GM19023 (cell line): ENCODE measurements around the gene PRR7.
A peak's percentile ranks its signal among the peaks of the same experiment; 100 is the strongest.

Experiments
- ATAC-seq: cut with Tn5 transposase; IDR thresholded peaks from one replicate; pipeline ENCODE4 v1.9.1; 2021; ENCODE audit warnings: mild to moderate bottlenecking, moderate library complexity; ENCODE audit not compliant: unreplicated experiment

PRR7 gene

DNA sequence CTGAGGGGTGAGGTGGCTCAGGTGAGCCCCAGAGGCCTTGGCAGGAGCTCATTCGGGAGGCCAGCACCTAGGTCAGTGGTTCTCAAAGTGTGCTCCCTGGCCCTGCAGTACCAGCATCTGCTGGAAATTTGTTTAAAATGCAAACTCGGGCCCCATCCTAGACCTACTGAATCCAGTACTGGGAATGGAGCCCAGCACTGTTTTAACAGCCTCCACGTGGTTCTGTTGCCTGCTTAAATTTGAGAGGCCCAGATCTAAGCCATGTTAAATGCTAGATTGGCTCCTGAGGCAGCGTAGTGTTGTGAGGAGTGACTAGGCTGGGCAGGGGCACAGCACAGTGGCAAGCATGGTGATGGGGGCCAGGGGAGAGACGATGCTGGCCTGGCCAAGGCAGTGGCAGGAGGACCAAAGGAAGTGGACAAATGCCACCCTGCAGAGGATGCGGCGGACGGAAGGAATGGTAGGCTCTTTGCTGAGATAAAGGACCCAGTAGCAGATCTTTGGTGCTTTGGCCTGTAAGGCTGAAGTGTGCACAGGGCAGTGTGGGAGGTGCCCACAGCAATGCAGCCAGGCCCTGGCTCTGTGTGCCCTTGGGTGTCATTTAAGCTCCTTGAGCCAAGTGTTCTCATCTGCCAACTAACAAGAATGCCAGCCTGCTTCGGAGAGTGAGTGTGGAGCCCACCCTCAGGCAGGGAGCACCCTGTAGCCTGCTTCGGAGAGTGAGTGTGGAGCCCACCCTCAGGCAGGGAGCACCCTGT lies 4.2 kb downstream of the PRR7 start:
- ATAC-seq: no peak

DNA sequence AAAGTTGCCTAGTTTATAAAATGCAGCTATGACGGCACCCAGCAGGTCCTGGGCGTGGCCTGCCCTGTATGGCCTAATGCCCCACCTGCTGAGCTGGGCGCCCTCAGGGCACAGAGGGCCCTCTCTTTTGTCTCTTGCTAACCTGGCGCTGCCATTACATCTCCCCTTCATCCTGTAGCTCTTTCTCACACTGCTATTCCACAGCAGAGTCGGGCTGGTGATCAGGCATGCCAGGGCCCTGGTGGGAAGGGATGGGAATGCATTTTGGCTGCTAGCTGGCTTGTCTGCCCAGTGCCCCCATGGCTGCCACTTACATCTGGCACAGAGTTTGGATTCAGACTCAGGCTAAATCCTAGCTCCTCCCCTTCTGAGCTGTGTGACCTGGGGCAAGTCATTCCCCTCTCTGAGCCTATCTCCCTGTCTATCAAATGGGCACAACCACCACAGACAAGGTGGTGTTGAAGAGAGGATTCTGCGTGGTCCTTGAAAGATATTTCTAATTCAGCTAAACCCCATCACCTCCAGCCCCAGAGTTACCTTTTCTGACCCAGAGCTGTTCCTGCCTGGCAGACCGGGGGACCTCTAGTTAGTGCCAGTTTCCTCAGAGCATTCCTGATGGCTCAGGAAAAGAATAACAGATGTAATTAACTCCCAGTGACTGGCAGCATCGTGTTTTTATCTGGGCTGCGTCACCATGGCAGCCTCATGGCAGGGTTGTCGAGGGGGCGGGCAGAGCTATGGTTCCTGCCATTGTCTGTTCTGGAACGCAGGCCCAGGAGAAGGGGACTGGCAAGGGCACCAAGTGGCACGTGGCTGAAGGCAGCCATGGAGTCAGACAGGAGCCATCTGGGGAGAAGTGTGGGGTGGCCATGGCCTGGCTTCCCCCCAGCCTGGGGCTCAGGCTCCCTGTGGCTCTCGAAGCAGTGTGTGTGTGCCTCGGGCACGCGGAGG lies 6.3 kb downstream of the PRR7 start:
- no peak for ATAC-seq

DNA sequence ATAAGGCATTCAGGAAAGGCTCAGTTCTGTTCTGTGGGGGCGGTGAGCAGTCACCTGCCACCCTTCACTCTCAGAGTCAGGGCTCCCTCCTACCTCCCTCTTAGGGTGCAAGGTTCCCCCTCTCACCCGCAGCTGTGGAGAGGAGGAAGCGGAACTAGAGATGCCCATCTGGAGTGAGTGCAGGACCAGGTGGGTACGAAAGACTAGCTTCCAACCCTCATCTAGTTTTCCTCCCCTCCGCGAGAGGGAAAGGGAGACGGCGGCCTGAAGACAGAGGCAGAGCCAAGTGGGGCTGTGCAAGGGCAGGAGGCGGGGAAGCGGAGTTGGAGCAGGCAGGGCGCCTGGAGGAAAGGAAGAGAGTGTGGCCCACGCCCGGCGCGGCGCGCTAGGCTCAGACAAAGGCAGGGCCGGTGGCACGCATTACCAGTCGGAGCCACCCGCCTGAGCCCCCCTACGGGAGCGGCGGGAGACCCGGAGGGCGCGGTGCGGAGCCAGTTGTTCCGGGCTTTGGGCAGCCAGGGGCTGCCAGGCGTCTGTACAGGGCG lies 7.3 kb downstream of the PRR7 start:
- ATAC-seq: peak; percentile 0

DNA sequence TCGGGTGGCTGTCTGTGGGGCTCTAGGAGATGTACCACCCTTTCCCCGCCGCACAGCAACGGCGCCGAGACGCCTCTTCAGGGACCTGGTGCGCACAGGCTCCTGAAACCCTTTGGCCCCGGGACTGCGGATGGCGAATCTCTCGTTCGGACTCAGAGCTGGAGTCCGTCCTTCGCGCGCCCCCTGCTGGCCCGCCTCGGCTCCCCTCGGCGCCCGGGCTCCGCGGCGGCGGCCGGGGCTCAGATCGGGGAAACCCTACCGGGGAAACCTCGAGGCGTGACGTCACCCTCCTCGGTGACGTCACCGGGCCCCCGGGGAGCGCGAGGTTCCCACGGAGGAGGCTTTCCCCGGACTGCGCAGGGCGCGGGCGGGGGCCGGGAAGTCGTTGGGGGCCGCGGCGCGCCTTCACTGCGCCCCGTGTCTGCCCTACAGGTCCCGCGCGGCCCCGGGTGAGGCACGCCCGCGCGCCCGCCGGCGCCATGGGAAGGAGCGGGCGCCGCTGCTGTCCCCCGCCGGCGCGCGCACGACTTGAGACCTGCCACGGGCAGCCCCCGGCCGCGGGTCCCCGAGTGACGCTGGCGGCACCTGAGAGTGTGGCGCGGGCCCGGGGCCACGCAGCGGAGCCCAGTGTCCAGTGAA lies 7.9 kb downstream of the PRR7 start:
- peak; percentile 41 for ATAC-seq

DNA sequence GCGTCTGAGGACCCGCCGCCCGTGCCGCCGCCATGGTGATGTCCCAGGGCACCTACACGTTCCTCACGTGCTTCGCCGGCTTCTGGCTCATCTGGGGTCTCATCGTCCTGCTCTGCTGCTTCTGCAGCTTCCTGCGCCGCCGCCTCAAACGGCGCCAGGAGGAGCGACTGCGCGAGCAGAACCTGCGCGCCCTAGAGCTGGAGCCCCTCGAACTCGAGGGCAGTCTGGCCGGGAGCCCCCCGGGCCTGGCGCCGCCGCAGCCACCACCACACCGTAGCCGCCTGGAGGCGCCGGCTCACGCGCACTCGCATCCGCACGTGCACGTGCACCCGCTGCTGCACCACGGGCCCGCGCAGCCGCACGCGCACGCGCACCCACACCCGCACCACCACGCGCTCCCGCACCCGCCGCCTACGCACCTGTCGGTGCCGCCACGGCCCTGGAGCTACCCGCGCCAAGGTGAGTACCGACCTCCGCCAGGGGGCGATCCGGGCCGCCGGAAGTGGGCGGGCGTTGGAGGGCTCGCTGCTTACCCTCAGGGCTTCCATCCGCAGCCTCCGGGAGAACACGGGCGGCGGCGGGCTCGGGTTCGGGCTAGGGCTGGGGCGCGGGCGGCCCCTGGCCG lies 8.5 kb downstream of the PRR7 start:
- peak; percentile 50 for ATAC-seq

DNA sequence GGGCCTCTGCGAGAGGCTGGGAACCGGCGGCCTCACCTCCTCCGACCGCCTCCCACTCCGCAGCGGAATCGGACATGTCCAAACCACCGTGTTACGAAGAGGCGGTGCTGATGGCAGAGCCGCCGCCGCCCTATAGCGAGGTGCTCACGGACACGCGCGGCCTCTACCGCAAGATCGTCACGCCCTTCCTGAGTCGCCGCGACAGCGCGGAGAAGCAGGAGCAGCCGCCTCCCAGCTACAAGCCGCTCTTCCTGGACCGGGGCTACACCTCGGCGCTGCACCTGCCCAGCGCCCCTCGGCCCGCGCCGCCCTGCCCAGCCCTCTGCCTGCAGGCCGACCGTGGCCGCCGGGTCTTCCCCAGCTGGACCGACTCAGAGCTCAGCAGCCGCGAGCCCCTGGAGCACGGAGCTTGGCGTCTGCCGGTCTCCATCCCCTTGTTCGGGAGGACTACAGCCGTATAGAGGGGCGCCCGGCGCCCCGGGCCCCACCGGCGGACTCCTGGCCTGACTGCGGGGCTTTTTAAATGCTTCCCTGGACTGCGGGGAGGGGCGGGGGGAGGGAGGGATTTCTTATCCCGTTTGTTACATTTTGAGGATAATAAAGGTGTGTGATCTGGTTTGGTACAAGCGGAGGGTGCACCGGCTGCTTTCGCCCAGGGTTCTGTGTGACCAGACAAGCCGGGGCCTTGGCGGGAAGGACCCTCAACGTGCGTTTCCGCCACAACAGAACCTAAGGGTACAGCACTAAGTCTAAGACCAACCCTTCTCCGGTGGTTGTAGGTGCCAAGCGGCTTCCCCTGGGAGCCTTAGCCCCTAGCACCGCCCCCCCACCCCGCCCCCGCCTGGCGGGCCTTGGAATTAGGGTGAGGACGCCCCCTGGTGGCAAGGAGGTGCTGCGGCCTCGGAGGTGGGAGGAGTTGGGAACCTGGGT lies 9.3 kb downstream of the PRR7 start:
- peak; percentile 8 for ATAC-seq

DNA sequence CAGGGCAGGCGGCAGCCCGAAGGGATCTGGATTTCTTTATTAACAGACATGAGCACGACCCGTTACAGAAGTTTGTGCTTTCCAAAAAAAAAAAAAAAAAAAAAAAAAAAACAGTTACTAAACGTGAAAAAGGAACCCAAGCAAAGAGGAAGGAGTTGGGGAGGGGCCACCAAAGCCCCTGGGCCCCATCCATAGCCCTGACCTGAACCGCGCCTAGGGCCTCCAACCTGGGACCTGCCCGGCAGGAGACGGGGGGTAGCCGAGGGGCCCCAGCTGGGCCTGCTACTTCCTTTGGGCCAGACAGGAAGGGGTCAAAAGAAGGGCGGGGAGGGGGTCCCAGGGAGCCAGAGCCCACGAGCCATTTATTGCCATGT lies 10.0 kb downstream of the PRR7 start:
- no peak for ATAC-seq

DNA sequence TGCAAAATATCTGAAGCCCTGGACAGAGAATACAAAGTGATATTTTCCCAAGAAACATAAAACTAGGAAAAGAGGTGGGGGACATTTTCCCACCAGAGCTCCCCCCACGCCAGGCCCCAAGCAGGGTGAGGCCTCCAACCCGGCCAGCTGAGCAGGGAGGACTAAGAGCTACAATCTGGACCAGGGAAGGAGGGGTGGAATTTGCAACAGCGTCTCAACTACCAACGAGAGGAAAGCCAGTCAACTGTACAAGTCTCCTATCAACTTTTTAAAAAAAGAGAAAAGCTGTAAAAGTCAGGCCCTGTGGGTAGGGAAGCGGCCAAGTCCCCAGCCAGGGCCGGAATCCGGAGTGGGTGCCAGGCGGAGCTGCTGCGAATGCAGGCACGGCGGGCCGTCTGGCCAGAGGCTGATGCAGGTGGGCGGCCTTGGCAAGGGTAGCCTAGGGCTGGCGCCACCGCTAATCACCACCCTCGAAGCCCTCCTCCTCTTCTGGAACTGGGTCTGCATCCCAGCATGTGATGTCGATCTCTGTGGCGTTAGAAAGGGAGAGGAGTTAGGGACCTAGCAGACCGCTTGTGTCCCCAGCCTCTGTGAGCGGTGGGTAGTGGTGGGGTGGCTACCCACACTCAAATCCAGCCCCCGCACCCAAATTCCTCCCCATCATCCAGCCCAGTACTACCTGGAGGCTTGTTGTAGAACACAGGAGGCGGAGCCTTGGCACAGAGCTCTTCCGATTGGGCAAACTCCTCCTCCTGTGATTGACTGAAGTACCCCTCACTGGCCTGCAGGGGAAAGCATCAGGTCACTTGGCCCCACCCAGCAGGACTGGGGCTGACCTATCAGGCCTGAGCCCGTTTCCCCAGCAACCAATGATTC lies 10.6 kb downstream of the PRR7 start:
- ATAC-seq: peak; percentile 44

DNA sequence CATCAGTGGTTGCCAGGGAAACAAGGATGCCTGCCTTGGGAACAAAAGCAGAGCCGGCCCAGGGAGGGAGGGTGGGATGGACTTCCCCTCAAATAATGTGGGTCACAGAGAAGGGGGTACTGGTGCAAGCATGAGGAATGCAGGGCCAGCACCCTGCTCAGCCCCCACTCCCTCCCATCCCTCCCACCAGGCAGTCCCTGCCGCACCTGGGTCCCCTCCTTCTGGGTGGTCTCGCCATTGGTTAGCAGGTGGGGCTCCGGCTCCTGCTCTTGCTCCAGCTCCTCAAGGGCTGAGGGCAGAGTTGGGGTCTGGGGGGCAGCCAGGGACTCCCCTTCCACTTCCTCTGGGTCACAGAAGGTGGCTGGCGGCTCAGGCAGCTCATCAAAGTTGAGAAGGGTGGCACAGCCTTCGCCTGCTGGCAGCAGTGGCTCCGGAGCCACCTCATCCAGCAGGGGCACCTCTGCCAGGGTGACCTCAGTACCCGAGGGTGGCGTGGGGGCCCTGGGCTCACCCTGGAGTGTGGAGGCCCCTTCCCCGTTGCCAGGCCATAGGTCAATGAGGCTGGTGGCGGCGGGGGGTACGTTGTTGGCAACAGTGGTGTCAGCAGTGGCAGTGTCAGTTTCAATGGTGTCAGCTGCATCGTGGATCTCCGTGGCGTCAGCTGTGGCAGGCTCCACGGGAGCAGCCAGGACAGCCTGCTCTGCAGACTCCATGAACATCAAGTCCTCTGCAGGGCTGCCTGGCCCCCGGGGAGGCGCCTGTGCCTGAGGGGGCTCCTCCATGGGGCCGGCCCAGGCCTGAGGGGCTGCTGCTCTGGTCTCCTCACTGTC lies 11.5 kb downstream of the PRR7 start:
- no peak for ATAC-seq

DNA sequence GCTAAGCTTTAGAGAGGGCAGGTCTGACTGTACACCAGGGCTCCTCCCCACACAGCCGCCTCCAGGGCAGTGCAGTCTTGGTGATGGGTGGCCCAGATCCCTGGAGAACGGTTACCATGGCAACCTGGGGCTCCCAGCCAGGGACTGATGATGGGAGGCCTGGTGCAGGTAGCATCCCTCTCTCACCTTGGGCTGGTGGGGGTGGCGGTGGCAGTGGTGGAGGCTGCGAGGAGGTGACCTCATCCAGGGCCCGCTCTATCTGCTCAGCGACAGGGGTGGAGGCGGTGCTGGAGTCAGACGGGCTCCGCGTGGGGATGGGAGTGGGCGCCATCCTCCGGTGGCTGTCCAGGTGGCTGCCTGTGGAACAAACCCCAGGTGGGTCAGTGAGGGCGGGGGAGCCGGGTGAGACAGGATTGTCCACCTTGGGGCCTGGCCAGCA lies 12.3 kb downstream of the PRR7 start:
- no peak for ATAC-seq

DNA sequence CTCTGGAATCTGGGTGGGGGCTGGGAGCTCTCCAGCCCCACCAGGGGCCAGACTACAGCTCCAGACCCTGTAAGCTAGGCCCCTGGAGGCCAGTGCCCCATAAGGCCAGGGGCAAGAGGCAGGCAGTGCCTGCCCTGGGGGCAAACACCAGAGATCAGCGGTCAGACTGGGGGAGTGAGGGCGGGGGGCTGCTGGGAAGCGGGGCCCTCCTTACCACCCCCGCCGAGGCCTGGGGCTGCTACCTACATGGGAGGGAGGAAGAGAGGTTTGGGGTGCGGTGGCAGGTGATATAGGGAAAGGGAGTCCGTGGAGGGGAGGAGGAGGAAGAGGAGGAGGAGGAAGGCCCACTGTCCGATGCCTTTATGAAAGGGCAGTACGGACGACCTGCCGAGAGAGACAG lies 12.7 kb downstream of the PRR7 start:
- no peak for ATAC-seq

DNA sequence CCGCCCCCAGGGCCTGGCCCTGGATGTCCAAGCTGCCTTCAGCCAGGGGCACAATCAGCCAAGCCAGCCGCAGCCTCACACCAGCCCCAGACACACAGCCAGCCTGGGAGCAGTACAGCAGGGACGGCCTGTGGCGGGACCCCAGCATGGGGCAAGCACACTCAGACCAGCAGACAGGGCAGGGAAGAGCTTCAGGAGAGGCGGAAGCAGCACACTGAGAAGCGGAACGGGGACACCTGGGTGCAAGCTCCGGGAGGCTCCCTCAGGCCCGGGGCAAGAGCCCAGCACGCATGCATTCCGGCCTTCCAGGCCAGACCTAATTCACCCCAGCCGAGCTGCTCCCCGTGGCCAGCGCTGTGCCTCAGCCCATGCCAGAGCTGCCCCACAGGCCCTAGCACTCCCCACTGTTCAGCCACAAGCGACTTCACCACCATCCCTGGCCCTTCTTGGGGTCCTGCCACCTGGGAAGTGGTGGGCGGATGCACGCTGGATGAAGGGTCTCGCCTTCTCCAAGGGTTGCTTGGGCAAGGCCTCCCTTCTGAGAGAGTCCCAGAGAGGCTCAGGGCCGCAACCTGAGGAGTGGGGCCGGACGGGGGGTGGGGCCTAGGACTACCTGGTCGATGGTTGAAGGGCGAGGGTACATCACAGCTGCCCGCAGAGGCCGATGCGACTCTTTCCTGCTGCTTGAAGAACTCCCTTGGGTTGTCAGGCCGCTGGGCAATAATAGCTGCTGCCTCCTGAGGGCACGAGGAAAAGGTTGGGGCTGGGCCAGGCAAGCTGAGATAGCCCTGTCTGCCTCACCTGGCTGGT lies 13.4 kb downstream of the PRR7 start:
- no peak for ATAC-seq

DNA sequence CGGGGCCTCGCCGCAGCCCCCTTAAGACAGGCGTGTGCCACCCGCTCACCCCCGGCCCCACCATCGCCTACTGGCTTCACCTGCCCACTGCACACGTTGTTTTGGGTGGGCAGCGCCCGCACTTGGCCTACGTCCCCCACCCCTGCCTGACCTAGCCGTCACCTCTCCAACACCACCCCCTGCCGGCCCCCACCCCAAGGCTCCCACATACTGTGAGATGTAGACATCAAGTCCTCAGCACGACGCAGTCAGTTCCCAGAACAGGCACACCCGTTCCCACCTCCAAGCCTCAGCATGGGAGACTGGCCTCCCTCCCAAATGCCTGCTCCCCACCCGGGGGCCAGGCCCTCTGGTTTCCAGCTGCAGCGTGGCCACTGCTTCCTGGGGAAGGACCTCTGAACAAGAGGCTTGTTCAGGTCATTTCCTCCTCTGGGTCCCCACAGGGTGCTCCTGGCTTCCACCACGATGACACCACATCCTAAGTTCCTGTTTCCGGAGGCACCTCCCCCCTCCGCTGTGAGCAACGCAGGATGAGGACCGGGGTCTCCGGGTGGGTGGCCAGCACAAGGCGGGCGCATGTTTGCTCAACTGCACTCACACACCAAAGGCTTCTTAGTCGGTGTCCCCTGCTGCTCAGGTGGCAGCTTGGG lies 15.5 kb downstream of the PRR7 start:
- ATAC-seq: no peak

DNA sequence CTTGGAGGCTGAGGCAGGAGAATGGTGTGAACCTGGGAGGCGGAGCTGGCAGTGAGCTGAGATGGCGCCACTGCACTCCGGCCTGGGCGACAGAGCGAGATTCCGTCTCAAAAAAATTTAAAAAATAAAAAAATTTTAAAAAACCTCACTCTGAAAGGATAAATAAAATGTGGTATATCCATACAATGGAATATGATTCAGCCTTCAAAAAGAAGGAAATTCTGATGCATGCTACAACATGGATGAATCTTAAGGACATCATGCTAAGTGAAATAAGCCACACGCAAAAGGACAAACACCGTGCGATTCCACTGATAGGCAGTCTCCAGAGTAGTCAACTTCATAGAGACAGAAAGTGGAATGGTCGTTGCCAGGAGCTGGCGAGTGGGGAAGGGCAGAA lies 18.4 kb downstream of the PRR7 start:
- ATAC-seq: no peak

DNA sequence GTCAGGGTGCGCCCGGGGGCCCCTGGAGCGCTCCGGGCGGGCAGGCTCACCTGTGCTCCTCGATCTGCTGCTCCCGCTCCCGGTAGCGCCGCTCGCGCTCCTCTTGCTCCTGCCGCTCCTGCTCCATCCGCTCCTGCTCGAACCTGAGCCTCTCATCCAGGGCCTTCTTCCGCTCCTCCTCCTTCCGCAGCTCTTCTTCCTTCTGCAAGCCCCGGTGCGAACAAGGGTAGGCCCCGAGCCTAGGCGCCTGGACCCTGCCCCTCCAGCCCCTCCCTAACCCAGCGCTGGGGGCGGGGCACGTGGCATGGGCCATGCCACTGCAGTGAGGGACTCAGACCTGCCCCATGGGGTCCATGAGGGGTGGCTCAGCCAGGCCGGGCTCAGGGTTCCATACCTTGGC lies 20.2 kb downstream of the PRR7 start:
- no peak for ATAC-seq

DNA sequence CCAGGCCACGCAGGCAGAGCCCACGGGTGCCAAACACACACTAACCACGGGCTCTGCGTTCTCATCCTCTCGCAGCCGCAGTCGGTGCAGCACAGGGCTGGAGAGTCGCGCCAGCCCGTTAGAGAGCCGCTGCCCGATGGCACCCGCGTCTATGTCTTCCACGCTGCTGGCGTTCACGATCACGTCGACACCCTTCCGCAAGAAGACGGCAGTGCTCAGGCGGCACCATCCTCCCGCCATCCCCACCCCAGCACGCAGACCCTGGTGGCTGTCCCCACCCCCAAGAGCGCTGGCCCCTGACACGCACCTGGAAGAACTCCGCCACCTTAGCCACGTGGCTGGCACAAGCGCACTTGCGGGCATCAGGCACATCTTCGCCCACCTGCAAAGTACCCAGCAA lies 20.8 kb downstream of the PRR7 start:
- no peak for ATAC-seq

DNA sequence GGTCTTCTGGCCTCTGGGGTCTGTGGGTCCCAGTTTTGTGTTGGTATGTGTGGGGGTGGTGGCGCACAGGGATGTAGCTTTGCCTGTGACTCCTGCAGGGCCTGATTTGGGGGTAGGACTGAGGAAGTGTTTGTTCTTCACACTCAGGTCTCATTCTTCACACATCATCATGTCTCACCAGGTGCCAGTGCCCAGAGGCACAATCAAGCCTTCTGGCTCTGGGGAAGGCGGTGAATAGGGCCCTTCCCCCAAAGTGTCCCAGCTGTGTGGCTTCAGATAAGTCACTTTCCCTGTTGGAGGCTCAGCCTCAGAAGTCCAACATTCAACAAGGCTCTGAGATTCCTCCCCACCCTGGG lies 21.7 kb downstream of the PRR7 start:
- no peak for ATAC-seq
